Hematopoietic multipotent progenitor cell treated with erythropoietin and hydrocortisone succinate and interleukin-3 and kit ligand, for 8 days (in vitro differentiated cells): Measurements from ENCODE around the gene VSNL1.
"Not testable (repeated sequence)": the region's sequence is repeated elsewhere in the genome, so short reads cannot be mapped to it uniquely, and the experiment has no call there.

Experiments used
- DNase-seq: peaks from one replicate; pipeline ENCODE4 v3.0.0-alpha.2; 2015

The VSNL1 gene

DNA sequence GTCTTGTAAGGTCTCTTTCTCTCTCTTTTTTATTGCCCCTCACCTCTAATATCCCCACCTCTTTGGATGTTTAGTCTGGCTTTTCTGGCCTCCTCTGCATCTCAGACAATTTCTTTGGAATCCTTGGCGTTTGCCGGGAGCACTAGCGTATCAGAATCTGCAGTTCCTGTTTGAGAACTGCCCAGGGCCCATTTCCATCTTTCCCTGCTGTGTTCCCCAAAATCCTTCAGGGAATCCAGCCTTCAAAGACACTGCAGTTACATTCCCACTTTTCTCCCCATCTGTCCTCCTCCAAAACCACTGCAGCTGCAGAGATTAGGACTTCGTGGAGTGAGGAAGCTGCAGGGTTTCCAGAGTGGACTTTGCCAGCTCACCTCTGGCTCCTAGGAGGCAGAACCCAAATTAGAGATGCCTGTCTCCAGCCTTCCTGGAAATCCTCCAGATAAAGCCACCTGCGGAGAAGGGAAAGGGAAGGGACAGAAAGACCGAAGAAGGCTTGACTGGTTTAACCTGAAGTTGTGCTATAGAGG, 2.7 kb downstream of the VSNL1 start:
- DNase-seq, result no peak

DNA sequence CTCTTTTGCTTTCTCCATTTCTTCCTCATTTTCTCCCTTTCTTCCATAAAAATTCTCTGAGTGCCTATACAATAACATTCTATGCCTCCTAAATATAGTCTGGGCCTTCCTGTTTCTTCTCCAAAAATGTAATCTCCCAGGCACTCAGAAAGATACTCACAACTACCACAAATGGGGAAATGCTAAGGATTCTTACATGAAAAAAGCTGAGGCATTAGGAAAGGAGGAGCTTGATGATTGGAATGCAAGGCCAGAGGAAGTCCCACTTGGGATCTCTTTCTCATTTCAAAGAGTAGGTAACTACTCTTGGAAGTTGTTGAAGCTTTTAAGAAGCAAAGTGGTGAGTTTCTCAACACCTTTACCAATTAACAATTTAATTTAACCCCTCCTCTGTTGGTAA, 3.4 kb downstream of the VSNL1 start:
- DNase-seq, result no peak

DNA sequence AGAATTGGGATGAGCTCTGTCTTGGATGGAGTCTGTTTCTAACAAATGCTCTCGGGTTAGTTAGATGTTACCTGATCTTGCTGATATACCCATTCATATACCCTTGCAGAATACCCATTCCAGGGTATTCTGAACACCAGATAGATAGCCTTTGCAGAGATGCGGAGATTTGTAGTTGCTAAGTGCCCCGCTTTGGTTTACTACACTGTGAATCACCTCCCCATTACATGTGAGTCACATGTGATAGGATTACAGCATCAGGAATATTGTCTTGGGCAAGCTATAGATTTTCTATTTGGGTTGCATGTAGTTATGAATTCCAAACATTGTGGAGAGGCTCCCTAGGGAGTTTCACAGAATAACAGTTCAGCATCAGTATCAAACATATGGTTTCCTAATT, 3.8 kb downstream of the VSNL1 start:
- DNase-seq, result no peak

DNA sequence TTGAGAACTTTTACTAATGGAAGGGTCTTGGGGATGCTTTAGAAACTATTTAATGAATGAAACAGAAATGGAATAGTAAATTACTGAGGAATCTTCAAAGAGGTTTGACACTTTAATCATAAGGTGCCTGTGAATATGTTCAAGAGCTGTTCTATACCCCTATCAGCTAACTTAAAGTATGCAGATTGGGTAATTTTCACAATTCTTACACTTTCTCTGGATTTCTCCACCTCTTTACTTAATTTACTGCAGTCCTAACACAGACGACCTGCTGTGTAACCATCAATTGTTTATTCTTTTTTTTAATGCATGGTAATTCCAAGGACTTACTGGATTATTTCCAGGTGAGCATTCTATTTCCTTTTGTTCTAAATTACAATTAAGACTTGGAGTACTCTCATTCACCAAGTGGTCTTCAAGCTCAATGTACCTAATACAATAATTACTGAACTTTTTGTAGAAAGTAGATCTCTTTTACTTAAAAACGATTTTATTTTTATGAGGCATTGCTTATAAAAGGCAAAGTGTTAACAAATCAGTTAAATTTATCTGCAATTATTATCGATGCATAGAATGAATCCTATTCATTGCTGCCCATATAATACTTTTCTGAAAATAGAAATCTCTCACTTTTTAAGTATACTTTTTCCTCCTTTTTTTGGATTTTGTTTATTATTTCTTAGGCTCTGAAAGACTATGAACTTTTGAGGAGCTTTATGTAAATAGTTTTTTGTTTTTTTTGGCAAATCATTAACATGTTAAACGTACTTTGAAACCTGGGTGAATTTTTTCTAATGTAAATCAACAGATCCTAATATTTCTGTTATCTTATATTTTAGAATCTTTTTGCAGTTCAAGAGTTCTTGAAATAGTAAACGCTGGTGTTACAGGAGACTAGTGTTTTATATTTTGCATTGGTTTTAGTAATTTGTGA, 5.5 kb downstream of the VSNL1 start:
- no peak for DNase-seq

DNA sequence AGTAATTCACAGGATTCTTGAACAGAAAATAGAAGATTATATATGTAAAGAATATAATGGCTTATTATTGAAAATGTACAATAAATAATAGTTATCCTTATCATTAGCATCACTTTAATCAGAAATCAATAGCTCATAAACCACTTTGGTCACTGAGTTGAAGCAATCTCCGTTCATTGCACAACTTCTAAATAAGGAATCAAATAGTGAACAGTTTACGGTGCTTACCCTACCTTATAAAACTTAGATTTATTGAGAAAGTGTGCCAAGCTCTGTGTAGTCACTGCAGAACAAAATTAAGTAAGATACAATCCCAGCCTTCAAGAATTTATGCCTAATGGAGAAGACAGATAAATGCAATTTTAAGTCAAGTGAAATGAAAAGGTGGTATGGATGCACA, 6.7 kb downstream of the VSNL1 start:
- no peak for DNase-seq

DNA sequence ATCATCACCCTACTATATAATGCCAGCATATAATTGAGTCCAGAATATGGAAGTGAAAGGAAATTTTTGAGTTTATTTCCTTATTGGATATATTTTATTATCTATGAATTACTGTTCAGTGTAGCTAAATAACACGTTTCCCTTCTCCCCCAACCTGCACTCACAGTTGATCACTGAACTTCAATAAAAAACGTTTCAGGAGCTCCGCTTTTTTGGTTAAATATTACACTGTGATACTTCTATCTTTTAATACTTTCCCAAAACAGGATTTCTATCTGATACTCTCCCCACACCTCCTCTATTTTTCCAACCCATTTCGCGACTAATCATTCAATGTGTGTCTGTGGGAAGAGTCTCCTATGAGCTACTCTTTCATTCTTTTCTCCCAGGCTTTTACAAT, 7.2 kb downstream of the VSNL1 start:
- no peak for DNase-seq

DNA sequence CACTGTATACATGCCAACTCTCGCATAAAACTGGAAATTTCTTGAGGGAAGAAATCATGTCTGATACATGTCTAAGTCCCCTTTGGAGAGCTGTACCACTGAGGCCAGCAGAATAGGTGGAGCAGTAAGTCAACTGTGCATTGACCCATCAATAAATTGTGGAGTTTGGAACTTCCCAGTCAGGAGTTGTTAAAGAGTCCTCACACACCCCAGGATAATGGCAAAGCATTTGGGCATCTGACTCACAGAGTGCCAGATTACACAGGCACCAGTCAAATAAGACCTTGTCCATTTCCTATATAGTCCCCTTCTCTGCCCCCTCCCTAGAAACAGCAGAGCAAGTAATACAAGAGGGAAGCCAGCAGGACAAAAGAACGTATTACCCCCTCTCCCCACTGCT, 10.4 kb downstream of the VSNL1 start:
- no peak for DNase-seq

DNA sequence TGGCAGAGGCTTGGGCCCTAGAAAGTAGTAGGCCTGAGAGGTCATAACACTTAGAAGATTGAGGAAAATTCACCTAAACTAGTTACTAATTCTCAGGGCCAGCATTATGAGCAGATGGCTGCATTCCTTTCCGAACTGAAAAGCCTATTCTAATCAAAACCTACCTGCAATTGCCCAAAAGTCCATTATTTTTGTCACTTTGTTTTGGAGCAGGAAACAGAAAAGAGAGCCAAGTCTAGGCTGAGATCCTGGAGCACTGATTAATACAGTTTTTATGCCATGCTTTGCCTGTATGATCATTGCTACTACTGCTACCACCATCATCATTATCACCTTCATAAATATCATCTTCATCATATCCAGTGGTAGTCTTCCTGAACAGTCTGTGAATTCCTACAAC, 14.7 kb downstream of the VSNL1 start:
- DNase-seq, result no peak

DNA sequence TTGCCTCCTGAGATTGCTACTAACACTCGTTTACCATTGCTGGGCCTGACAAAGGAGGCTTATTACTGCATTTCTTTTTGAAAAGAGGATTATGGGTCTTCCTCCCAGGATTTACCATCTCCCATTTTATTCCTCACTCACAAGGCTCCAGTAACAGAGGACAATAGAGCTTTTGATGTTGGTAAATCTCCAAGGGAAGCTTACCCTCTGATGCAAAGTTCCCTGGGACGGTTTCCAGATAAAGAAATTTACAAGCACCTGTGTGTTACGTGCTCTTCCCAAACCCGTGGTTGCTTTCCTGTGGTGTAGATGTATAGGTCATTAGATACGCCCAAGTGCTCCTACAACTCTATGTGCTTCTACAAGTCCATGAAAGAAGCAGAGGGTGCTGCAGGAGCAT, 17.1 kb downstream of the VSNL1 start:
- no peak for DNase-seq

DNA sequence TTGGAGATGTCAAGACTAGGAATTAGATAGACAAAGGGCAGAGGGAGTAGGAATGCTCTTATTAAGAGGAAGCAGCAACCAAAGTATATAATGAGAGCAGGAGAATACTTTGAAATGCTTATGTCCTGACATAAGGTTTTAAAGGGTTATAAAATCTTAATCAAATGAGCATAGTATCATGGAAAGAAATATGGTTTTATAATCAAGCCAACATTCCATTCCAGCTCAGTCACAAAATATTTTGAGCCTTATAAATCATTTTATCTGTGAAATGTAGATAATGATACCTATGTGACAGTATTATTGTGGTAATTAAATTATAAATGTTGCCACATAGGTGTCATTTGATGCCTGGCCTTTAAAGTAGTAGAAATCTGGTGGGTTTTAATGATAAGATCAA, 17.6 kb downstream of the VSNL1 start:
- no peak for DNase-seq

DNA sequence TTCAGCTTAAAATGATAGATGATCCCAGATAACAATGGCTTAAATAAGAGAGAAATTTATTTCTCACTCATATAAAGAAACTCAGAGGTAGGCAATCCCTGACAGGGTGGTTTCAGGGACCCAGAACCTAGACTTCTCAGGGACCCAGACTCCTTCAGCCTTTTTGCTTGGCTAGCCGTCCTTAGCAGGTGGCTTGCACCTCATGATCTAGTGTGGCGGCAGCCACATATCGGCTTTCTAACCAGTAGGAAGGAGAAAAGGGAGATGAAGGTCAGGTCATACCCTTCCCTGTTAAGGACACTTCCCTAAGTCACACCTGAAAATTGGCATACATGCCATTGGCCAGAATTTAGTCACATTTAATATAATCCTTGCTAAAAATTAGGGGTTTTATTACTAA, 18.4 kb downstream of the VSNL1 start:
- no peak for DNase-seq

DNA sequence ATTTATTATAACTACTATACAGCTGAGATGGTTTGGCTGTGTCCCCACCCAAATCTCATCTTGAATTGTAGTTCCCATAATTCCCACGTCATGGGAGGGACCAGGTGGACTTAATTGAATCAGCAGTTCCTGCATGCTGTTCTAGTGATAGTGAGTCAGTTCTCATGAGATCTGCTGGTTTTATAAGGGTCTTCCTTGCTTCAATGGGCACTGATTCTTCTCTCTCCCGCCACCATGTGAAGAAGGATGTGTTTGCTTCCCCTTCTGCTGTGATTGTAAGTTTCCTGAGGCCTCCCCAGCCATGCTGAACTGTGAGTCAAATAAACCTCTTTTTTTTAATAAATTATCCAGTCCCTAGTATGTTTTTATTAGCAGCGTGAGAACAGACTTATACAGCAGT, 25.2 kb downstream of the VSNL1 start:
- not testable (repeated sequence) for DNase-seq

DNA sequence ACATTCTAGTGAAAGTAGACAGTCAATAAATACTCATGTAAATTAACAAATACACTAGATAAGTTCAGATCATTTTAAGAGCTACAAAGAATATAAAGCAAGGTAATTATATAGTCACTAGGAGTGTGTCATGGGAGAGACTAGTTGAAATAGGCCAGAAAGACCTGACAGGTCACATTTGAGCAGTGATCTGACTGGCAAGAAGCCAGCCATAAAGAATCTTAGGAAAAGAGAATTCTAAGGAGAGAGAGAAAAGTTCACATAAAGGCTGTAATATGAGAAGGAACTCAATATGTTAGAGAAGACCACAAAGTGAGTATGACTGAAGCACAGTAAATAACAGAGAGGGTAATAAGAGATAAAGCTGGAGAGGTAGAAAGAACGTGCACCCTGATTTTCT, 31.2 kb downstream of the VSNL1 start:
- DNase-seq, result no peak

DNA sequence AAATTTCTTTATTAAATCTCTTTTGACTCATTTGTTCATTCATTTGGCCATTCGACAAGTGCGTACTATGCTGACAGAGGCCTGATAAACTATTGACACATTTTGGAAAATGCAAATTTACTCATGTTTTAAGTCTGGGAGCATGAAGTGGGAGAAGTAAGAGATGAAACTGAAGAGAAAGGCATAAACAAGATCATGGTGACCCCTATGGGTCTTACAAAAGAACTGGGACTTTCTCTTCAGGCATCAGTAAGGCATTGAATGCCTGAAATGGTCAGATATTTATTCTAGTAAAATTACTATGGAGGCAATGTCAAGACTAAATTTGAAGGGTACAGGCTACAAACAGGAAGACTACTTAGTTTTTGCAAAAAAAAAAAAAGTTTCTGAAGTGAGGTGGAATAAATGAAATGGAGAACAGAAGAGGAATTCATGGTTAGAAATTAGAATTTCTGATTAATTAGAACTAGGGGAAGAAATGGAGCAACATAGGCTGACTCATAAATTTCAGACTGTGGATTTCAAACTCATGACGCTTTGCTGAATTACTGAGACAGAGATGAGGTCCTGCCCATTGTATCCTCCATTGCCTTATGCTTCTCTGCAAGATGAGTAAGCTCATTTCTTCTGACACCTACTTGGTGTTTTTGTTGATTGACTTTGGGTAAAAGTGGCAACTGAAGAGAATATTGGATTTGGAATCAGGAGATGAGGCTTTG, 32.7 kb downstream of the VSNL1 start:
- DNase-seq, result no peak

DNA sequence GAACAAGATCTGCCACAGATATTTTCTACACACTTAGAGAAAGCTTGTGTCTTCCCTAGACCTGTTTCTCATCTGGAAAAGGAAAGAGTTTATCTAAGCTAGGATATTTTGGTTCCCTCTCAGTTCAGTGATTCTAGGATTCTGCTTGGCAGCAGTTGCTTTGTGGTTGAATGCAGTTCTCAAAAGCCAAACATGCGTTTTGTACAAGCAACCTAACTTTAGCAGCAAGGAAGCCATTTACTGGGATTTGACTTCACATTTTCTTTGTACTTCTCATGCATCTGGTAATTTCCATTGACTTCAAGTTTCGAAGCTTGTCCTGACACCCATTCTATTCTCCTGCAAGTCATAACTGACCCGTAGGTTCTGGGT, 33.3 kb downstream of the VSNL1 start:
- no peak for DNase-seq

DNA sequence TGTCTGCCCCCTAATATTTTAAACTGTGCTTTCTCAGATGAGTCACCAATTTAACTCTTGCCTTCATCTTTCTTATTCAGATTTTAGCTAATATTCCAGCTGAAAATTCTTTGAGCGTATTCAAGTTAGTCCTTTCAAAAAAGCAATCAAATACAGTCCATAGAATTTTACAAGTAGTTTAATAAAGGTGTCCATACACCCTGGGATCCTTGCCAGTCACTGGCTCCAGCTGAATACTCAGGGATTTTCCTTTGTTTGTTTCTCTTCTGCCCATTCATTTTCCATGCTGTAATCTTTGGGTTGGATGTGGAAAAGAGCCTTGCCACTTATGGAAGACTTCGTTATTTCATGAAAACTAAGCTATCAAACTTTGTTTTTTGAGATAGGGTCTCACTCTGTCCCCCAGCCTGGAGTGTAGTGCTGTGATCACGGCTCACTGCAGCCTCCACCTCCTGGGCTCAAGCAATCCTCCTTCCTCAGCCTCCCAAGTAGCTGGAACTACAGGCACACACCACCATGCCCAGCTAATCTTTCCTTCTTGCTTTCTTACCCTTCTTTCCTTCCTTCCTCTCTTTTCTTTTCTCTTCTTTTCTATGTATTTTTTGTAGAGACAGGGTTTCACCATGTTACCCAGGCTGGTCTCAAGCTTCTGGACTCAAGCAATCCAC, 34.0 kb downstream of the VSNL1 start:
- no peak for DNase-seq

DNA sequence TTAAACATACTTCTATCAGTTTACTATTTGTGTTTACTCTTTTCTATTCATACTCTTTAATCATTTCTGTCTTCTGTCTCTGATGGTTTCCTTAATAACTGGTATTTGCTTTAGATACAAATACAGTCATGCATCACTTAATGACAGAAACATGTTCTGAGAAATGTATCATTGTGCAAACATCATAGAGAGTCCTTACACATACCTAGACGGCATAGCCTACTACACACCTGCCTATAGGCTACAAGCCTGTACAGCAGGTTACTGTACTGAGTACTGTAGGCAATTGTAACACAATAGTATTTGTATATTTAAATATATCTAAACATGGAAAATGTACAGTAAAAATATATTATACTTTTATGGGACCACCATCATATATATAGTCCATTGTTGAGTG, 36.3 kb downstream of the VSNL1 start:
- DNase-seq, result no peak

DNA sequence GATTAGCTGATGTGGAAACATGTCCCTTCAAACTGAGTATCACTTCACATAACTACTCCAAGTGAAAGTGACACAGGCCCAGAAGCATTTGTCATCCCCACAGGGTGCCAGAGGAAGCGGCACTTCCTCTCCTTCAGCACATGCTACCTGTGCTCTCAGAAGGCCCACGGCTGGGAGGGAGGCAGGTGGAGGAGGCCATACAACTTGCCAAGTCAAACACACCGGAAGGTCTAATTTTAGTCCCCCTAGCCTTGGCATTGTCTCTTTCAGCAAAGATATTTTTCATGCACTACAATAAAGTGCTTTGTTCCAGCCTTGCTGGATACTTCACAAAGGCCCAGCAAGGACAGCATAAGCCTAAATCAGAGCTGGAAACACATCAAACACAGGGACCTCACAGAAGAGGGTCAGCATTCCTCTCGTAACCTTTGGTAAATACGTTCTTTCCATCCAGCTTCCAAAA, 38.0 kb downstream of the VSNL1 start:
- DNase-seq, result no peak

DNA sequence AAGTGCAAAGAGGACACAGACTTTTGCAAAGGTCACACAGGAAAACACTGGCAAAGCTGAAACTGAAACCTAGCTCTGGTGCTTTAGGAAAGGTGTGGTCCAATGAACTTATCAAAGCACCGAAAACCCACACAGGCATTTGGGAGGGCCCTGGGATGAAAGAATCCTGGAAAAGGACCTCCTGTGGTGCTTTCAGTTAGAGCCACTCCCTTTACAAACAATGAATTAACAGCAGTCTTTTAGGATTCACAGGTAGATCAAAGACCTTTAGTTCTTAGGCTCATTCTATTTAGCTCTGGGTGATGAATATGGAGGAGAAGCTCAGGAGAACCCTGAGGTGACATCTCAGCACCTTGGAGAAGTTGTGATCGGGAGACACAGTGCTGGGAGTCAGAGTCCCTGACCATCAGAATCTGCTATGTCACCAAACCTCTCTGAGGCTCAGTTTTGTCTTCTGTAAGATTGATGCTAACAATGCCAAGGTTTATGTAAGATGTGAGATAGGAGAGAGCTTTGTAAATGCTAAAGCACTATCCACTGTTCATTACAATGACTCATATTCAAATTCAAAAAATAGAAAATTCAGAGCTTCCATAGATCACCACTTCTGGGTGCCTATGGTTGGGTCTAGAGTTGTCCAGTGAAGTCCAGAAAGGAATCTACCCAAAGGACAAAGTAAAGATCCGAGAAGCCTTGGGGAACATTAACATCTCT, 39.3 kb downstream of the VSNL1 start:
- no peak for DNase-seq

DNA sequence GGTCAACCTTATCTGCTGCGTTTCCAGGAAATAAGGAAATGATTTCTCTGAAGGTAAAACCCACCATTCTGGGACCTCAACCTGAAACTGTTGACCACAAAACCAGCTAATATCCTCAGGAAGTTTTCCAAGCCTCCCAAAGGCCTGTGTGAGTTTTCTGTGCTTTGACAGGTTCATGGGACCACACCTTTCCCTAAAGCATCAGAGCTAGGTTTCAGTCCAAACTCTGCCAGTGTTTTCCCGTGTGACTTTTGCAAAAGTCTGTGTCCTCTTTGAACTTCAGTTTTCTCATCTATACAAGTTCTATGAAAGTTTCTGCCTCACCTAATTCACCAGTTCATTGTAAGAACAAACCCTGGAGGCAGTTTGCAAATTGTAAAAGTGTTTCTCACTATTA, 39.8 kb downstream of the VSNL1 start:
- DNase-seq, result no peak

DNA sequence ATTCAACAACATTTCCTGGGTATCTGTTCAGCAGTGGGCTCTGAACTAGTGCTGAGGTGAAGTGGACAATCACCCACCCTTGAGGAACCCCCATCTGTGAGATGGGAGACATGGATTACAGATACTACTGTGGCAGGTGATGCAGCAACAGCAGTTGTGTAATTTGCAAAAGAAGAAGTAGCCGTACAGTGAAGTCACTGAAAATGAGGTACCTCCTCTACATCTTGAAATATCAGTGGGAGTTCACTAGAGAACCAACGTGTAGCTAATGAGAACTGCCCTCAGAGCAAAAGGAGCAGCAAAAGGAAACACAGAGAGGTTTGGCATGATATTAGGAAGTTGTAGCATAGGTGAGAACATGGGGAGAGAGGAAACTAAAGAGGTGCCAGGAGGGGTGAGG, 41.3 kb downstream of the VSNL1 start:
- DNase-seq, result no peak

DNA sequence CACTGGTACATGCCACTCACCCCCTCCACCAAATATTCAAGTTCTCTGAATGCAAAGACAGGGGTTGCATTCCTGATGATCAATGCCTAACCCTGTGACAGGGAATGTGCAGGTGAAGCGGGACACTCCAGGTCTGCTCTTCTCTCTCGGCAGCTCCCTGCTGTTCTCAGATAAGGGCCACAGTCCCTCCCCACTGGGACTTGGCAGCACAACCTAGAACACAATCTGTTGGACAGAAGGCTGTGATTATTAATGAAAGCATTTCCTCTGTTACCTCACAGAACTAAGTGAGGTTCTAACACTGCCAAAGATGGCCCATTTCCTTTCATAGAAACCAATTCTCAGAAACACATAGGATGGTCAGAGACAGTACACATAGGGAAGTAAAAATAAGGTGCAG, 42.7 kb downstream of the VSNL1 start:
- DNase-seq, result no peak

DNA sequence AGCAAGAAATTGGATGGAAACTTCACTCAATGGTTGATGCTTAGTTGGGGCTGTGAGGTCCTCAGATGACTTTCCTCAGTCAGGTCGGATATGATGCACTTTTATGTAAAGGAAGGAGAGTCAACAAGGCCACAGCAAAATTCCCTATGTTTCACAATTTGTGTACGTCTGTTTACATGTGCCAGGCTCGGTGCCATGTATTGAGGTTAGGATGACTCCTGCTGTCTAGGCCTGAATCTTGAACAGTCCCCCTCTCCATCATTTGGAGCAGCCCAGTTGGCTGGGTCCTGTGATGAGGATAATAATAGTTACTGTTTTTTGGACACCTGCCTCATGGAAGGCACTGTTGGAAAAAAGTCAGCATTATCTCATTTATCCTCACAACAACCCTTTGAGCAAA, 43.1 kb downstream of the VSNL1 start:
- DNase-seq, result no peak
